ENCODE results near the gene ADPRH.
"Not testable (repeated sequence)": the region's sequence is repeated elsewhere in the genome, so short reads cannot be mapped to it uniquely, and the experiment has no call there.

The ADPRH gene

GRCh38 chr3:119560160-119560559, 19.1 kb upstream of the ADPRH start:
- DNase-seq: no peak

- peak; percentile 47 to 60 for DNase-seq
Observed at GRCh38 chr3:119562307-119562961, 16.9 kb upstream of the ADPRH start.

DNA sequence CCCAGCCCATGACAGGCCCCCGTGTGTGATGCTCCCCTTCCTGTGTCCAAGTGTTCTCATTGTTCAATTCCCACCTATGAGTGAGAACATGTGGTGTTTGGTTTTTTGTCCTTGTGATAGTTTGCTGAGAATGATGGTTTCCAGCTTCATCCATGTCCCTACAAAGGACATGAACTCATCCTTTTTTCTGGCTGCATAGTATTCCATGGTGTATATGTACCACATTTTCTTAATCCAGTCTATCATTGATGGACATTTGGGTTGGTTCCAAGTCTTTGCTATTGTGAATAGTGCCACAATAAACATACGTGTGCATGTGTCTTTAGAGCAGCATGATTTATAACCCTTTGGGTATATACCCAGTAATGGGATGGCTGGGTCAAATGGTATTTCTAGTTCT, 16.0 kb upstream of the ADPRH start:
- DNase-seq: not testable (repeated sequence)

DNA sequence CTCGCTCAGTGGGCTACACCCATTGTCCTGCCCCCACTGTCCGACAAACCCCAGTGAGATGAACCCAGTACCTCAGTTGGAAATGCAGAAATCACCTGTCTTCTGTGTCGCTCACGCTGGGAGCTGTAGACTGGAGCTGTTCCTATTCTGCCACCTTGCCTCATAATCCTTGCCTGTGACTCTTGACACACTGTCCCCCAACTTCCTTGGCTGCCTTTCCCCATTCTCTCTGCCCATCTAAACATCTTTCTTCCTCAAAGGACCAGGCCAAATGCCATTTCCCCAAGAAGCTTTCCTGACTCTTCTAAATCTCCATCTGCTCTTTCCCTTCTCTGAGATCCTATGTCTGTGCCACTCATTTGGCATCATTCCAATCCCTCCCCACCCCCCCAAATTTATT, 10.1 kb upstream of the ADPRH start:
- no peak for DNase-seq

- DNase-seq: no peak
Observed at GRCh38 chr3:119570229-119570628, 9.1 kb upstream of the ADPRH start.

DNA sequence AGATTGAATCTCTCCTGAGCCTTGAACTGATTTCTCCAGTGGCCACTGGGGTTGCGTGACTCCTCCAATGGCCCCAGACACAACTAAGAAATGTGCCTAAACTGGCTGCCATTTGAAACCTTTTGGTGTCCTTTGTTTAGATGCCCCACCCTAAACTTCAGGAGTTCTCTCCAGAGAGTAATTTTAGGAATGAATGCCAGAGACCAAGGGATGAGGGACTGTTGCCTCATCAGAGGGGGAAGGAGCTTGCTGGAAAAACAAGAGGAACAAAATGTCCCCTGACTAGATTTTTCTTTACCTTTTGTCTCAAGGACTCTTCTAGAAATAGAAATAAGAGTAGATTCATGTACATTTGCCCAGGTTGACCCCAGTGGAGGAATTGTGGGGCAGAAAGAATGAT, 8.1 kb upstream of the ADPRH start:
- no peak for DNase-seq

- no peak for DNase-seq
Observed at GRCh38 chr3:119571688-119572087, 7.6 kb upstream of the ADPRH start.

- no peak for DNase-seq
Observed at GRCh38 chr3:119575507-119575906, 3.8 kb upstream of the ADPRH start.

DNA sequence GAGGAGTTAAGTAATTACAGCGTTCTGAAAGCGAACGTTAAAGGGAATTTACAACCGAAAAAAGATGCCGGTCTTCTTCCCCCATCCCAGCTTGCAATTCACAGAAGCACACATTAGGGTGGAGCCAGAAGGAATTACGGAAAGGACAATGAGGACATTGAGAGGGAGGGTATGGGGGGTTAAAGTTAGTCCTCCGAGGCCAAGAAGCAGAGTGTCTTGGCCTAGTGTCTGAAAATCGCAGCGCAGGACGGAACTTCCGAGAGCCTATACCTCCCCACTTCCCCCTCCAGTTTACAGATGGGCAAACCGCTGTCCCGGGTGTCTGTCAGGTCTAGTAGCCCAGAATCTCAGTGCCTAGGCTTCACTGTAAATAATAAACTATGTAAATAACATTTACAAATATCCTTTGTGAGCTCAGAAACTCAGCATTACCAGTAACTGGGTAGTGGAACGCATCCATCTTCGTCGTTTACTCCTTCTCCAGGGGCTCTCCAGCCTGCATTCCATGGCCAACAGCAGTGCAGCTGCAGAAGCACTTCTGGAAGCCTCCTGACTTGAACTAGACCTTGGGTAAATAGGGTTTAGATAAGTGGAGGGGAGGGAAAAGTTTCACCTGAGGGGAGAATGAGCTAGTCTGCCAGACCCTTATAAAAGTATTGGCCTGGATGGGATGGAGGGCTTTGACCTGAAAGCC, 922 bp downstream of the ADPRH start:
- peak; percentile 49 to 50 for DNase-seq

DNA sequence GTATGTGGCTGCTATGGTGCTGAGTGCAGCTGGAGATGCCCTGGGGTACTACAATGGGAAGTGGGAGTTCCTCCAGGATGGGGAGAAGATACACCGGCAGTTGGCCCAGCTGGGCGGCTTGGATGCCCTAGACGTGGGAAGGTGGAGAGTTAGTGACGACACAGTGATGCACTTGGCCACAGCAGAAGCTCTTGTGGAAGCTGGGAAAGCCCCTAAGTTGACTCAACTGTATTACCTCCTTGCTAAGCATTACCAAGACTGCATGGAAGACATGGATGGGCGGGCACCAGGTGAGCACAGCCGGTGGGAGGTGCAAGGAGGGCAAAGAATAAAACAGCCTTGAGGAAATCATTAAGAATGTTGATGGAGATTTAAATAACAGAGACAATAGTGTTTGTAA, 2.9 kb downstream of the ADPRH start:
- no peak for DNase-seq

GRCh38 chr3:119585208-119585607, 5.9 kb downstream of the ADPRH start:
- no peak for DNase-seq

GRCh38 chr3:119585856-119586570, 6.7 kb downstream of the ADPRH start:
- DNase-seq: no peak

DNA sequence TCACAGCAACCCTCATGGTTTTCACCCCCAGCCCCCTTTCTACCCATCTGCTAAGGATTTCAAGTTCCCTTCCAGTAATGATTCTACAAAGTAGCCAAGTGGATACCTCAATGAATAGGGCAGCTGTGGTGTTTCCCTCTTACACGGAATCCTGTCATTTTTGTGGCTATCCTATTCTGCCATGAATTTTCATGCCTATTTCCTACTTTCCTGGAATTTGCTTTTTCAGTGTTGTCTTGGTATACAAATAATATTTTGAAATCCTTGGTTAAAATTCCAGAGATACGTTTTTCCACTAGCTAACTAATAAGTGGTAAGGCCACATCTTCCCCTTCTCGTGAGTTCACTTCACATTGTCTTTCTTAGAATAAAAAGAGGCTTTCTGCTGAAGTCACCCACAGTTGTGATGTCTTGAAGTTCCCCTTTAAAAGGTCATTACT, 7.5 kb downstream of the ADPRH start:
- no peak for DNase-seq

DNA sequence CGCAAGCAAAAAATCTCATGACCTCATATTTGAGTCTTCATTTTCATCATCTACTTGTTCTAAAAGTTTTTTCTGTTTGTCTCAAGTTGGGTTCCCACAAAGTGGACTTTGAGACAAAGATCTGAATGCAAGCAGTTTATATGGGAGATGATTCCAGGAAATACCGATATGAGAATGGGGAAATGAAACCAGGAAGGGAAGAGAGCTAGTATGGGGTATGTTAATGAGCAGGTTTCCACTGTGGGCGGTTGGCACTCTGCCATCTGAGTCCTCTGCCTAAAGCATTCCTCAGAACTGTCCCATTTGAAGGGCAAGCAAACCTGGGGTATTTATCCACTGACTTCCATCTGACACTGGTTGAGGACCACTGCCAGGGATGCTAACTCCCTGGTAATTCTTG, 8.8 kb downstream of the ADPRH start:
- no peak for DNase-seq

DNA sequence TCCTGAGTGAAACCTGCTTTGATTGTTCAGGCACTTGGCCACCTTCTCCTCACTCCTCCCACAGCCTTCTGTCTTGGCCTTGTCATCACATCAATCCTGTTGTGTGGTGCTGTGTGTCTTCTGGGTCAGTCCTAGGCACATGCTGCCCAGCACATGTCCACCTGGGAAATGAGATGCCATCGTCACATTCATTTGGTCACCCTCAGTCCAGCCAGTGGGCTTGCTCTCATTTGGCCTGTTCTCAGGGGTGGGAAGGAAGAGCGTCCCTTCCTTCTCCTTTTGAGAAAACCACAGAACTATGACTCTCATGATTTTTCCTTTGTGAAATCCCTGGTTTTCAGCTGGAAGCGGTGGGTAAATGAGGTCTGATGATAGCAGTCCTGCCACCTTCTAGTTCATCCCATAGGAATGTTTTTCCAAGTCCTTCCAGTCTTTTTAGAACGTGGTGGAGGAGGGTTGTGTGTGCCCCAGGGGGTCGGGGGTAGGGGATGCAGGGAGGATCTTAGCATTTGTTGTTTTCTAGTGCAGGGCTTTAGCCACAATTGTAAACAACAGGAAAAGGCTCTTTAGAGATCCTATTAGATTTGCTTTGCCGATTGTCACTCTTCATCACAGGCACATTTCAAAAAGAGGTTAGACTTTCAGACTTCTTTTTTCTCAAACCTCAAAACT, 9.9 kb downstream of the ADPRH start:
- no peak for DNase-seq

GRCh38 chr3:119590706-119591105, 11.4 kb downstream of the ADPRH start:
- DNase-seq: no peak

GRCh38 chr3:119592861-119593260, 13.6 kb downstream of the ADPRH start:
- DNase-seq: no peak

- DNase-seq: no peak
Observed at GRCh38 chr3:119594066-119594465, 14.8 kb downstream of the ADPRH start.

GRCh38 chr3:119594929-119595328, 15.6 kb downstream of the ADPRH start:
- not testable (repeated sequence) for DNase-seq

- DNase-seq: no peak
Observed at GRCh38 chr3:119595639-119596334, 16.5 kb downstream of the ADPRH start.

DNA sequence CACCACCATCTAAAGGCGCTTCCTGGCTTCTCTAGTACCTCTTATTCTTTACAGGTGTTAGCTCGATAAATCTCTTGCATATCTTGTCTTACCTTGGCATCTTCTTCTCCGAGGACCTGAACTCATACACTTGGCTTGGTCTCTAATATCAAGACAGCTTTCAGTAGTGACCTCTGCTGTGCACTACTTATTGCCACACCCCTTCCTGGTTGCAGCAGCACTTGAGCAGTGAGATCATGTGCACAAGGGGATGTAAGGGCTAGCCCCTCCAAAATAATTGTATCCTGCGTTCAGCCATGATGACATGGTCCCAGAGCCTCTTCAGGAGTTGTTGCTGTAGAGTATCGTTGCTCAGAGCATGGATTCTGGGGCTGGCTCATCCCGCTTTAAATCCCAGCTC, 17.1 kb downstream of the ADPRH start:
- no peak for DNase-seq

DNA sequence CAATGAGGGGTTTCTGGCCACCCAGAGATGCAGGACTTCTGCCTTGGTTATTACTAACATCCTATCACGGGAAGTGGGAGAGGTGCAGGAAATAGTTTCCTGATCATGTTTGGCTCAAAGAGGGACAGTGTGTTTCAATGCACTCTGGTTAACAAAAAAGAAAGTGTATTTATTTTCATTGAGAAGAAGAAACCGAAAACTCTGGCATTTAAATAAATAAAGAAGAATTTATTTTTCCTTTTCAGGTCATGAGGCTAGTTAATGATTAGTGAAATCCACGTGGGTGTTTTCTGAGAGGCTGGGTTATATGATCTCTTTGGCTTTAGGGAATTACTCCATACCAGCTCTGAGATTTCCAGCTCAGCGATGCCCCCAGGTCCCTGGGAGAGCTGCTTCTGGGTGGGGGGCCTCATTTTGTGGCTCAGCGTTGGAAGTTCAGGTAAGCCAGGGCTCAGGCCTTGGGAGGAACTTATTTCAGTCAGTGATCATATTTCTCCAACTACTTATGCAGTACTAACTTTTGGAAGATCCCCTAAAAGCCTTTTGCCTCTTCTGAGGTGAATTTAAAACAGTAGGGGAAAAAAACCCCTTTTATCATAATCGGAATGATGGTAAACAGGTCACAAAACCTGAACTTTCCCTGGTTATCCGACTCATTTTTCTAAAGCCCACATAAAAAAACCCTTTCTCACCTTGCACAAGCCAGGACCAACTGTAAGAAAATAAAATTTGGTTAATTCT, 18.4 kb downstream of the ADPRH start, which contains the start of gene PLA1A:
Gene PLA1A (plus strand): TSS at position 338 of the 741 bp plus-strand sequence. CDS start 29 bp downstream, at position 367.
- DNase-seq: no peak

All from Kasumi-1 (cell line).